ENCODE data around the gene LCNL1.

- TF ChIP-seq CTCF (IDR thresholded peaks at IDR 0.05; ENCODE audit: insufficient read depth, low read depth, low read length) (no peak), EZH2 (IDR thresholded peaks at IDR 0.05; ENCODE audit: insufficient read depth, low read length) (no peak)
These were observed 37.2 kb upstream of the LCNL1 start for GRCh38 chr9:136945333-136946227.

All from astrocyte (in vitro differentiated cells and primary cell).